Gastroesophageal sphincter (tissue), 3 donors: ENCODE results near the gene ARID5B.

Experiments used
- CTCF ChIP-seq, 4 experiments: fragments of 200-600 bp in 2 of 4; fragments of 450-650 bp in 2 of 4; sonication (generic) in 1 of 4; IDR thresholded peaks; one replicate each; pipeline ENCODE4 v1.5.1; 2017 to 2019; ENCODE audit warnings: antibody characterized with exemption in 4 of 4, mild to moderate bottlenecking in 2 of 4, moderate library complexity in 2 of 4
- EP300 ChIP-seq: sonication (generic); formaldehyde crosslinking; IDR thresholded peaks from one replicate; pipeline ENCODE4 v1.6.1; 2017; ENCODE audit warnings: antibody characterized with exemption, mild to moderate bottlenecking
- POLR2A ChIP-seq, 2 donors: fragments of 450-650 bp; IDR thresholded peaks; one replicate each; pipeline ENCODE4 v1.6.1; 2017; ENCODE audit warnings: antibody characterized with exemption in 2 of 2, mild to moderate bottlenecking in 2 of 2, moderate library complexity in 1 of 2
- POLR2AphosphoS5 ChIP-seq: sonication (generic); formaldehyde crosslinking; IDR thresholded peaks from one replicate; pipeline ENCODE4 v1.6.1; 2017; ENCODE audit warnings: antibody characterized with exemption

- TF ChIP-seq POLR2A (IDR thresholded peaks at IDR 0.05) (no peak), POLR2AphosphoS5 (no peak), CTCF (IDR thresholded peaks at IDR 0.05) (no peak), EP300 (no peak)
Measured at GRCh38 chr10:61949687-61950086, 48.2 kb downstream of the ARID5B start.
